Renal cortical epithelial cell (primary cell): ENCODE results near the gene PIP4P1. TPM values are rescaled to one million over a fixed set of nuclear protein-coding genes. Genes with fewer than 3 reads are reported as not detected.
"Not testable (repeated sequence)": the region's sequence is repeated elsewhere in the genome, so short reads cannot be mapped to it uniquely, and the experiment has no call there.

Experiments
- DNase-seq: peaks from one replicate; pipeline ENCODE4 v3.0.0-alpha.2; 2011; ENCODE audit warnings: low read depth
- total RNA-seq: library from RNA; depleted of rRNA; stranded (reverse); fragments of >200 nt; gene quantifications from 2 replicates; pipeline ENCODE4 v1.2.3, GENCODE V29; 2014

PIP4P1 gene
- total RNA-seq, 1 donor from 2014 or later = 14.9 TPM

DNA sequence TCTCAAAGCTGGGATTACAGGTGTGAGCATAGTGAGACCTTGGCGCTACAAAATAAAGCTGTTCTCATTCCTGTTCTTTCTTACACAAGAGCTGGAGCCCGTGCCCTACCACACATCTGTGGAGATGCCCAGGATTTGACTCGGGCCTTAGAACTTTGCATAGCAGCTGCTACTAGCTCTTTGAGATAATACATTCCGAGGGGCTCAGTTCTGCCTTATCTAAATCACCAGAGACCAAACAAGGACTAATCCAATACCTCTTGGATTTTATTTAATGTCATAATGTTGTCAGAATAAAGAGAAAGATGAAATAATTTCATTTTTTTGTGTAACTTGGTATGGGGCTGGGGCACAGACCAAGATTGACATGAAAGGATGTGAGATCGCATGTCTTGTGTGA is 15.5 kb upstream of the PIP4P1 start:
- DNase-seq = no peak

DNA sequence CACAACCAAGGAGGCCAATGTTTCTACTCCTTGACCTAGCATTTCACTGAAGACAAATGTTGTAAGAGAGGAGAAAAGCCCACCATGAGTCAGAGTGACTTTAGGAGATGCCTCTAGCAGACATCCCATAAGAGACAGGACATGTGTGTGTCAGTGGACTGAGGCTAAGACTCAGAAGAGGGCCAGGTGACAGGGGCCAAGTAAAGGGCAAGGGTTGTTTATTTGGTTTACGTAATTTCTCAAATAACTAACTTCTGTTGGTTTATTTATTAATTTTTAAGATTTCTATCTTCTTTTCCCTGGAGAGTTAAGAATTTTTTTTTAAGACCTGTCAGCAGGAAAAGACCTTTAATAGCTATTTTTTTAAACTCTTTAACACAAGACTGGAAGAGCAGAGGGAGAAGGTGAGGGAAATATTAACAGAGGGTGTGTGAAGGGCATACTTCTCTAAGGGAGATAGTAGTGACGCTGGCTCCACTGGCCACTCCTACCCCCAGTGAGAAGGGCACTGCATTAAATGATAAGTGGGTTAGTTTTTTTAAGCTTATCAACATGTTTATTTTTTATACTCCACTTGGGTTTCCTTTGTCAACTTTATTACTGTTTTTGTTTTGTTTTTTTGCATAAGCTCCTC is 11.4 kb upstream of the PIP4P1 start:
- peak; percentile 13 for DNase-seq

DNA sequence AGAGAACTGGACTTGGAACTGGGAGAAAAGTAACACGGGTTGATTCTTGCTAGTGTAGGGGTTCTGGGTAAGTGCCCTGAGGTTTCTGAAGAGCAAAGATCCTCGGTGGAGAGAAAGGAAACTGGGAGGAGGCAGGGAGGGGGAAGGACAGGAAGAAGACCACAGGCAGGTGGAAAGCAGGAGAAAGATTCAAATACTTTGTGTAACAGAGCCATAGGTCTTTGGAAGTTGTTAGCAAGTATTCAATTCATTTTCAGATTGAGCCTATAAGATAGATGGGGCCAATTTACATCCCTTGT is 9.3 kb upstream of the PIP4P1 start:
- no peak for DNase-seq

DNA sequence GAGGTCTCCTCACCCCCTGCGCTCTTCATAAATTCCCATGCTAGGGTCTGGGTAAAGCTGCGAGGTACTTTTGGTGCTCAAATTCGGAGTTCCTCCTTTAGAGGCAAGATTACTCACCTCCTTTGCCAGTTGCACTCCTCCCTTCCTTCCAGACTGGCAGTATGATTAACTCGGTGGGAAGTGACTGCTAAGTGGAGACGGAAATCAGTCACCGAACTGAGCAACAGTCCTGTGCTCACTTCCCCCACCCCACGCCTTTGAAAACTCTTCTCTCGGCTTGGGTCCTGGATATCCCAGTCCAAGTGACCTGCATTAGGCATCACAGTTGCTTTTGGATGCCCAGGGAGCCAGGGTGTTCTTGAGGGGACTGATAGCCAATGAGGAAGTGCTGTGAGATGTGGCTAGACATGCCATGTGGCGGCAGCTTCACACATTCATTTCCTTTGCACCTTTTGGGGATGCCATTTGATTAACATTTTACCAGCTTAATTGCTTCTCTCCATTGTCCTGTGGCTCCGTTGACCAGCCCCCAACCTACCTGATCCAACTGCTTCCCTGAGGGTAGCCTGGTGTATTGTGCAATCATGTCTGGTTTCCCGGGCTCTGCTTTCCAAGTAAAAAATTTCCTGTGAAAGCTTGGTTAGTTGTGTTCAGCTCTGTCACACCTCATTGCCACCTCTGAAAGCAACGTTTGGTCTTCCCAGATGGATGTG is 8.8 kb upstream of the PIP4P1 start:
- peak; percentile 92 for DNase-seq

DNA sequence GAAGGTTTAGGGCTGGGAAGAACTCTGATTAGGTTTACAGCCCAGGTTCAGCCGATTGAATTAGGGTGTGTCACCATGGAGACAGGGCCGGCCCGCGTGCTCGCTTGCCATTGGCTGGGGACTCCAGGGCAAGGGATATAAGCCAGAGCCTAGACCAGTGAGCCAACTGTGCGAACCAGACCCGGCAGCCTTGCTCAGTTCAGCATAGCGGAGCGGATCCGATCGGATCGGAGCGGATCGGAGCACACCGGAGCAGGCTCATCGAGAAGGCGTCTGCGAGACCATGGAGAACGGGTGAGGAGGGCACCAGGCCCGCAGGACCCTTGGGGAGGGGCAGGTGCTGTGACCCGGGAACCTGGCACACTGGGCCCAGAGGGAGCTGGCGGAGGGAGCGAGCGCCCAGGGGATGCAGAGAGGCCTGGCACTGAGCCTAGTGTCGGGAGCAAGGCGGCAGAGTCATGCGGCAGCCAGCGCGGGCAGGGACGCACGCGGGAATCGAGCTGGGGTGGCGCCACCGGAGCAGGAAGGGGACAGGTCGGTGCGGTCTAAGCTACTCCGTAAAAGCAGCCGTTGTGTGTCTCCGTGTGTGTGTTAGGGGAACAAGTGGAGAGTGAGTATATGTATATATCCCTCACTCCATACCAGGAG is 8.1 kb upstream of the PIP4P1 start, which contains the start of gene PNP:
Gene PNP, plus strand, starts transcription at position 165 of the 648 bp plus-strand sequence. Its CDS starts 119 bp downstream, at position 284.
- DNase-seq = peak; percentile 80

DNA sequence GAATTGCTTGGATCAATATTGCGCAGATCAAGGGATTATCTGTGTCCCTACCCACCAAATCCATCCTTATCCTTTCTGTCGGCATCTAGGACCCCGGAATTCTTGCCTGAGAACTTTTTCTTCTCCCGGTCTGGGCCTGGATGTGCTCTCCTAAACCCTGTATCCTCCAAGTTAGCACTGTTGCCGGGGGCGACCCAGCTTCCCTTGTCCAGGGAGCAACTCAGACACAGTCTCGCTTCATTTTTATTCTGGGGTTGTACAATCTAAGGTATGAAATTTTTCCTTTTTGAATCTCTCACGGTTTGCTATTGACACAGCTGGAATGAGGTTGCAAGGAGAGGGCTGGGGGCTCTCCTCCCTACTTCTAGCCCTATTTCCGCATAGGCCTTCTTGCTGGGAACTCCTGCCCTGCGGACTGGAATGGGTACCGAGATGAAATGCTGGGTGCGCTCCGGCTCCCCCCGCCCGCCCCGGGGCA is 7.6 kb upstream of the PIP4P1 start:
- no peak for DNase-seq

DNA sequence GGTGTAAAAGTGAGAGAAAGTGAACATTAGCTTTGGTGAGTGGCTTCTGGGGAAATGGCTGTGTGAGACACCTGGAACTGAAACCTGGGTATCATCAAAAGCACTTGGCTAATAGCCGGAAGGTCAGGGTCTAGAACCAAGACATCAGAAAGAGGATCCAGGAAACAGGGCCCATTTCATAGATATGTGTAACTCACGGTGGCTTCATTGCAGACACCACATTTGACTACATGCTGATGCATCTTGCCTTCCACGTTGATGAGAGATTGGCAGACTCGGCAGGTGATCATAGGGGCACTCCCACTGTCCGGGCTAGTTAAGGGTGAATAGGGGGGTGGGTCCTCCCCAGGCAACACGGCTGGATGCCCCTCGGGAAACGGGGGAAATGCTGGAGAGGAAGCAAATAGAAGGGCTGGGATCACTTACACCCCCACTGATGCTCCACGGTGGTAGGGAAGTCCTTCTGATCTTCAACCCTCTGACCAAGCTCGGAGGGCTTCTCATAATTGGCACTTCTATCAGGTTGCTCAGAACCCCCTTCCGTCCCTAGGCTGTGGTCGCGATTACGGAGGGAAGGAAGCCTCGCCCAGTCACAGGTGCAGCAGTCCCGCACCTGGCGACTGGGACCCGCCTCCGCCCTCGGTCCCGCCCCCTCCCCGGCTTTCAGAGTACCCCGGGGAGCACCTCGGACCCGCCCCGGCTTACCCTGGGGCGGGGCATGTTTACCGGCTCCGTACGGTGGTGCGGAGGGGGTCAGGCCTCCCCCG is 593 bp downstream of the PIP4P1 start:
- no peak for DNase-seq

DNA sequence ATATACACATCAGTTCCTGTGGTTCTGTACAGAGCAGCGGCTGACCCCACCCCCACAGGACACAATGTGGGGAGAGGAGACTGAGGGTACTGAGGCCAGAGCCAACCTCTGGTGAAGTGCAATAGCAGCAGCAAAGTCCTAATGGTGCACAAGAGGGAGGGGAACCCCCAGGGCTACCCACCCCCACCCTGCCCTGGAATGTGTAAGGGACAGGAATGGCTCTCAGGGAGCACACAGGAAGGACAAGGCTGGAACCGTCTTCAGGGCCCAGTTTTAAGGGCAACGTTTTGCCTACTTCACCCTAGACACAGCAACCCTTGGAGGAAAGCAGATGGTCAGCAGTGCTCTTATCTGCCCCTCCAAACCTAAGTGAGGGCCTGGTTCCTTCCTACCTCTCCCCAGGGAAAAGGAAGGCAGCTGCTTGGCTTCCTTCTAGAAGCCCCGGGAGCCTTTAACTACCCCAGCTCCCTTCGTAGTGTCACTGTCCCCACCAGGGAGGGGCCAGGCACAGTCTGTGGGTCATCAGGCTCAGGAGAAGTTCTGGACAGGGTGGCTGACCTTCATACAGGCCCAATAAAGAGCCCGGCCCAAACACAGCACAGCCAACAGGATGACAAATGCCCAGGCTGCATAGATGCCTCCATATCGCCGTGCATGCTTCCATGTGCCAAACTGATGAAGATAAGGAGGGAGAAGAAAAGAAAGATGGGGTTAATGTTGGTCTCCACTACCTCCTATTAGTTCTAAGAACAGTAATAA is 3.0 kb downstream of the PIP4P1 start:
- DNase-seq = no peak

DNA sequence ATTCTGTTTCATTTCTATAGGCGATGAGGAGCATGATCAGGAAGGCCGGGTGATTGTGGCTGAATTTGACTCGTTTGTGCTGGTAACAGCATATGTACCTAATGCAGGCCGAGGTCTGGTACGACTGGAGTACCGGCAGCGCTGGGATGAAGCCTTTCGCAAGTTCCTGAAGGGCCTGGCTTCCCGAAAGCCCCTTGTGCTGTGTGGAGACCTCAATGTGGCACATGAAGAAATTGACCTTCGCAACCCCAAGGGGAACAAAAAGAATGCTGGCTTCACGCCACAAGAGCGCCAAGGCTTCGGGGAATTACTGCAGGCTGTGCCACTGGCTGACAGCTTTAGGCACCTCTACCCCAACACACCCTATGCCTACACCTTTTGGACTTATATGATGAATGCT is 4.3 kb downstream of the PIP4P1 start:
- DNase-seq = no peak

DNA sequence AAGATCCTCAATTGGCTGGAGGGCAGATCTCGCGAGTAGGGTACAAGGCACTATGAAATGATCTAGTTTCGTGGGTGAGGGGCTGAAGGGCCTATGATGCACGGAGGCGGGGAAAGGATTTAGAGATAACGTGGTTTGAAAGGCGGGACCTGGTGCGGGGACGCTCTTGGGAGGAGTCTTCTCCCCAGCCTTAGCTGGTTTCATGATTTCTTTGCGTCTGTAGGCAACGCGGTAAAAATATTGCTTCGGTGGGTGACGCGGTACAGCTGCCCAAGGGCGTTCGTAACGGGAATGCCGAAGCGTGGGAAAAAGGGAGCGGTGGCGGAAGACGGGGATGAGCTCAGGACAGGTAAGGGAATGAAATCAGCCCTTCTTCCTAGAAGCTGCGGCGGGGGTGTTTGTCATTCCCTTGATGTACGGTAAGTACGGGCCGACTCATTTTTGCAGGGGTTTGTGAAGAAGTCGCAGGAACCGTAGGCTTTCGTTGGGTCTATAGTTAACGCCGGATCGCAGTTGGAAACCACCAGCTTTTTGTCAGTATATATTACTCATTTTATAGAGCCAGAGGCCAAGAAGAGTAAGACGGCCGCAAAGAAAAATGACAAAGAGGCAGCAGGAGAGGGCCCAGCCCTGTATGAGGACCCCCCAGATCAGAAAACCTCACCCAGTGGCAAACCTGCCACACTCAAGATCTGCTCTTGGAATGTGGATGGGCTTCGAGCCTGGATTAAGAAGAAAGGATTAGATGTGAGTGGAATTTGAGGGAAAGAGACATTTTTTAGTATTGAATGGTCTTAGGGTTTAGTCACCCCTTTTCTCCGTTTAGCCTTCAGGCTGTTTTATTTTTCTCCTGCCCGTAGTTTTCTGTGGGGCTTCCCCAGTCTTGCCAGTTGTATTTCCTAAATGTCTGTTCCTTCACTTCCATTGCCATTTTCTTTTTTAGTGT is 5.6 kb downstream of the PIP4P1 start:
- no peak for DNase-seq

DNA sequence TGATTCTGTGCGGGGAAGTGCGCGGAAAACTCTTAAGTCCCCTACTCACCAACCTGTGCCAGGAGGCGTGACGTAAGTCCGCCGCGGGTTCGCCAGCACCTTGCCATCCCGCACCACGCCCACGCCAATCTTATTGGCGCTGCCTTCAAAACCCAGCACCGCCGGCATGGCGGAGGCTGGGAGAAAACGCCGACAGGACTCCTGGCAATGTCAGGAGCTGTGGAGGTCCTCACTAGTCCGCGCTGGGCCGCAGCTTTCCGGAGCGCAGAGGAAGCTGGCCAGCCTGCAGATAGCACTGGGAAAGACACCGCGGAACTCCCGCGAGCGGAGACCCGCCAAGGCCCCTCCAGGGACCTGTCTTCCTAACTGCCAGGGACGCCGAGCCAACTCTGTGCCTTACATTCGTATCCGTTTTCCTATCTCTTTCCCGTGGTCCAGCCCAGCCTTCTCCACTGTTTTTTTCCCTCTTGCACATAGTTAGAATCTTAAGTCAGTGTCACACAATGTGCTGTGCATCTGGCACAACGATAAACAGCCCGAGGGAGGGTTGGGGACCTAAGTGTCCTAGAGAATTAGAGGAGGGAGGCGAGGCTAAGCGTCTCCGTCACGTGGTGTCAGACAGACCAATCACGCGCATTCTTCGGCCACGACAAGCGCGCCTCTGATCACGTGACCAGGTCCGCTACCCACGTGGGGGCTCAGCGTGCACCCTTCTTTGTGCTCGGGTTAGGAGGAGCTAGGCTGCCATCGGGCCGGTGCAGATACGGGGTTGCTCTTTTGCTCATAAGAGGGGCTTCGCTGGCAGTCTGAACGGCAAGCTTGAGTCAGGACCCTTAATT is 6.5 kb downstream of the PIP4P1 start, which contains the start of the genes APEX1 and OSGEP:
Gene APEX1, plus strand, starts transcription at position 711 of the 839 bp plus-strand sequence. CDS start 420 bp downstream, outside the sequence.
Gene OSGEP, minus strand, starts transcription at position 297 of the 839 bp plus-strand sequence. Its CDS starts 129 bp downstream, at position 168.
- peak; percentile 96 for DNase-seq

DNA sequence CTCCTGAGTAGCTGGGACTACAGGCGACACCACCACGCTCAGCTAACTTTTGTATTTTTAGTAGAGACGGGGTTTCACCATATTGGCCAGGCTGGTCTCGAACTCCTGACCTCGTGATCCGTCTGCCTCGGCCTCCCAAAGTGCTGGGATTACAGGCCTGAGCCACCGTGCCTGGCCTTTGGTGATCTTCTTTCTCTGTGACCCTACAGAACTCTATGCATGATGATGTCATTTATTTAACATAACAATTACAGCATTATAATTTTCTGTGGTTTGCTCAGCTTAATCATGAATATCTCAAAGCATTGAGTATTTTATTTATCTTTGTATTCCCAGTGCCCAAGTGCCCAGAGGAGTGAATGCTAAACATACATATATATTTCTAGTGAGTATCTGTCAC is 8.4 kb downstream of the PIP4P1 start:
- not testable (repeated sequence) for DNase-seq

DNA sequence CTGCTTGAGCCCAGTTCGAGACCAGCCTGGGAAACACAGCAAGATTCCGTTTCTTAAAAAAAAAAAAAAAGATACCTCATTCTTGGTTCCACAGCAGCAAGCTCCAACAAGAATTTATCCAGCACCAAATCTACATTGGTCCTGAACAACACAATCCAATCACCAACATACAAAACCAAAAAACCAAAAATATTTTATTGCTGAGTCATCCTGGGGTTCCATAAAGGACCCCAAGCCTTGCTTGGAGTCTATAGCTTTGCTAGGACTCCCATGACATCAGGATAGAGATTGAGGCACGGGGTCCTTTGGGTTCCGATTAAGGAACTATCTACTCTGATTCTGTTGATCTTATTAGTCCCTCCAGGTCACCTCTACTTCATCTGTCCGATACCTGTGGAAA is 14.3 kb downstream of the PIP4P1 start:
- no peak for DNase-seq

DNA sequence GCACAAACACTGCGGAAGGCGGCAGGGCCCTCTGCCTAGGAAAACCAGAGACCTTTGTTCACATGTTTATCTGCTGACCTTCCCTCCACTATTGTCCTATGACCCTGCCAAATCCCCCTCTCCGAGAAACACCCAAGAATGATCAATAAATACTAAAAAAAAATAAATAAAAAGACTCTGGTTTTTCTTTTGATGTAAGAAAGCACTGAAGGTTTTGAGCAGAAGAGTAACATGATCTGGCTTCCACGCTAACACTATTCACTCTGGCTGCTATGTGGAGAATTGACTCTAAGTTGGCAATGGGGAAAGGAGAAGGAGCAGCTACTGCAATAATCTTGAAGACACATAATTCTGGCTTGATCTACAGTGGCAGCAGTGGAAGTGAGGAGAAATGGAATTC is 17.6 kb downstream of the PIP4P1 start:
- not testable (repeated sequence) for DNase-seq

DNA sequence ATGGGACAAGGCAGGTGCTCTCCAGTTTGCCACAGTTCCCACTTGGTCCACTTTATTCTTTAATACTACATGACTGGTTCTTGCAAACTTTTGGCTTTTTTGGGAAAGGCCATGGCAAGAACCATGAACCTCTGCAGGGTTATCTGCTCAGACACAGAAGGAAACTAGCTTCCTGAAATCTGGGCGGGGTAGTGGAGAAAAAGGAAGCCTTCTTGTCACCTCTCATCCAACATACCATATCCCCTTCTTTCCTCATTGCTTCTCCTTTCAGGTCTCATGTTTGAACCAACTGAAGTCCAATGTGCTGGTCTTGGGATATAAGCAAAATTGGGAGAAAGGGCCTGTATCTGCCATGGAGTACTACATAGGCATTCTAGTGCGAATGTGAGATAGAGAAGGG is 19.8 kb downstream of the PIP4P1 start:
- no peak for DNase-seq

DNA sequence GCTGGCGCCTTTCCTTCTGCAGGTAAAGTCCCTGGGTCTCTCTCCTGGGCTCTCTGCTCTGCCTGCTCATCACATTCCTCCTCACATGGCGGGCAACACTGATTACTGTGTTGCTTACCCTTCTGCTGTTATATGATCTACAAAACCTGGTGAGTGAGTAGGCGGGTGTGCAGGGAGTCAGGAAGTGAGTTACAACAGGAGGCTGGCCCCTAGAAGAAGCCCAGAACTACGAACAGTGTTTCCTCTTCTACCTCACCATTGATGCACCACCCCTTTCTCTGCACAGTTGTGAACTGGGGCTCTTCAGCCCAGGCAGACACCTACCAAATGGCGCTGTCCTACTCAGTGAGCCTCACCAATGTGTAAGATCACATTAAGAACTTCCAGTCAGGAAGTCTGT is 20.4 kb downstream of the PIP4P1 start:
- DNase-seq = no peak

DNA sequence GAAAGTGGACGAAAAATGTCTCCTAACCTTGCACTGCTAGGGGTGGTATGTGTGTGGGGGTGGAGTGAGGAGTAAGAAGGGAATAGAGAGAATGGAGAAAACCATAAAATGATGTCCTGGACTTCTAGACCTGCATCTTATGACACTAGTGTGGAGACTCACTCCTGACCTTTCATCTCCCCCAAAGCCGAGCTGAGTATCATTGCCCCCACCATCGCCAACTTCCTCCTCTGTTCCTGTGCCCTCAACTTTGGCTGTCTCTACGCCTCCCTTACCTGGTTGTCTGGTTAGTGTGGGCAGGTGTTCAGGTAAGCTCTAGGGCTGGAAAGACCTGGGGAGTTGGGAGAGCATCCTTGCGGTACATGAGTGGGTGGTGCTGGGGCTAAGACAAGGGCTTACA is 20.8 kb downstream of the PIP4P1 start:
- DNase-seq = no peak

DNA sequence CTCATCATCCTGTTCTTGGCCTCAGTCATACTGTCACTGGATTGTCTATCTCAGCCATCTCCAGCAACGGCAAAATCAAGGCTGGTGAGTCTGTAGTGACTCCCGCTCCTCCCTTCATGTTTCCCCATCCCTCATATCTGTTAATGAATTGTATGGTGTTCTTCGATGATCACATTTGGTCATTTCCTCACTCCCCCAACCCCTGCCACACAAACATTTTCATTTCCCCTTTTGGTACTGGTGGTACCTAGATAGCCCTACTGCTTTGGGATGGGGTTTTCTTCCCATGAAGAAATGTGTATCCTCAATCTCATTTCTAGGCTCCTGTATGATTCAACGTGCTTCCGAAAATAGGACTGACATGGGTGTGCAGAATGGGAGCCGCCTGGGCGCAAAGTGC is 22.6 kb downstream of the PIP4P1 start:
- no peak for DNase-seq

DNA sequence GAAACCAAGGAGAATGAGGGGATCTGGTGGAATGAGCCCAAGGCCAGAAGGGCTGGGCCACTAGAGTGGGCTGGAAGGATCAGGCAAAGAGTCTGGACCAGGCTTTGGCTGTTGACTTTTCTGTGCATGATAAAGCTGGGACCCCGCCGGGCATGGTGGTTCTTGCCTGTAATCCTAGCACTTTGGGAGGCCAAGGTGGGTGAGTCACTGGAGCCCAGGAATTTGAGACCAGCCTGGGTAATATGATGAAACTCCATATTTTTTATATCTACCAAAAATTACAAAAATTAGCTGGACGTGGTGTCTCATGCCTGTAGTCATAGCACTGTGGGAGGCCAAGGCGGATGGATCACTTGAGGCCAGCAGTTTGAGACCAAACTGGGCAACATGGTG is 24.9 kb downstream of the PIP4P1 start:
- DNase-seq = no peak
